Caco-2 (cell line): Measurements from ENCODE around the gene PSG7. TPM values are rescaled to one million over a fixed set of nuclear protein-coding genes. Genes with fewer than 3 reads are reported as not detected.
A peak's percentile ranks its signal among the peaks of the same experiment; 100 is the strongest.
"Not testable (repeated sequence)": the region's sequence is repeated elsewhere in the genome, so short reads cannot be mapped to it uniquely, and the experiment has no call there.

Experiments
- BruUV-seq: library from RNA; stranded (reverse); fragments of 400-500 nt; replicated peaks from 2 replicates; lab custom pipeline; 2021; lab: Mats Ljungman, UMichigan
- CTCF ChIA-PET: fragments of 300-600 bp; sonication (Branson Sonifier 250); formaldehyde crosslinking; loops from one replicate; lab custom pipeline; 2022; ENCODE audit warnings: antibody characterized with exemption; lab: Charles Lee
- POLR2A ChIA-PET: fragments of 300-600 bp; sonication (Branson Sonifier 250); formaldehyde crosslinking; loops from one replicate; lab custom pipeline; 2022; ENCODE audit warnings: antibody characterized with exemption; lab: Charles Lee
- DNase-seq, 2 experiments: peaks; one replicate each; pipeline versions ENCODE4 v3.0.0 to v3.0.0-alpha.2; 2020 to 2022
- H3K27me3 ChIP-seq: replicated peaks from 2 replicates; pipeline ENCODE4 v1.6.0; 2011; ENCODE audit warnings: low read length; ENCODE audit not compliant: control insufficient read depth, insufficient read depth
- H3K36me3 ChIP-seq: 2 replicates; pipeline ENCODE4 v1.5.1; 2011; ENCODE audit warnings: low read length; ENCODE audit not compliant: control insufficient read depth, insufficient read depth
- H3K4me1 ChIP-seq: fragments of 250-450 bp; sonication (Bioruptor Pico); 2 replicates; pipeline ENCODE4 v1.5.1; 2020; ENCODE audit warnings: mild to moderate bottlenecking
- H3K4me3 ChIP-seq: 2 replicates; pipeline ENCODE4 v1.5.1; 2011; ENCODE audit warnings: low read depth, mild to moderate bottlenecking, control low read depth, low read length
- H3K9me3 ChIP-seq: fragments of 250-450 bp; sonication (Bioruptor Pico); 2 replicates; pipeline ENCODE4 v1.5.1; 2020; ENCODE audit warnings: mild to moderate bottlenecking, moderate library complexity
- H3K27ac Mint-ChIP-seq: one replicate; pipeline ENCODE4 v1.8.0; 2022; ENCODE audit warnings: mixed read lengths; ENCODE audit not compliant: unreplicated experiment
- H3K27me3 Mint-ChIP-seq: one replicate; pipeline ENCODE4 v1.8.0; 2022; ENCODE audit warnings: mixed read lengths; ENCODE audit not compliant: insufficient read depth, unreplicated experiment
- H3K36me3 Mint-ChIP-seq: one replicate; pipeline ENCODE4 v1.8.0; 2022; ENCODE audit warnings: mild to moderate bottlenecking, mixed read lengths; ENCODE audit not compliant: insufficient read depth, unreplicated experiment
- H3K4me1 Mint-ChIP-seq: one replicate; pipeline ENCODE4 v1.8.0; 2022; ENCODE audit warnings: low read depth, mixed read lengths; ENCODE audit not compliant: unreplicated experiment
- H3K4me3 Mint-ChIP-seq: one replicate; pipeline ENCODE4 v1.8.0; 2022; ENCODE audit warnings: mild to moderate bottlenecking, moderate library complexity, mixed read lengths; ENCODE audit not compliant: unreplicated experiment
- H3K9me3 Mint-ChIP-seq: one replicate; pipeline ENCODE4 v1.8.0; 2022; ENCODE audit warnings: mixed read lengths; ENCODE audit not compliant: unreplicated experiment
- CTCF ChIP-seq, 2 experiments: fragments of 200-600 bp in 1 of 2; IDR thresholded peaks; 1 replicate in 1 of 2; 2 replicates in 1 of 2; pipeline versions ENCODE4 v1.5.1 to v1.8.0; 2011 to 2022; ENCODE audit warnings: antibody characterized with exemption in 1 of 2, control low read depth in 1 of 2, inconsistent platforms in 1 of 2, low read depth in 1 of 2, low read length in 1 of 2, mild to moderate bottlenecking in 1 of 2, moderate library complexity in 1 of 2; ENCODE audit not compliant: insufficient read depth in 1 of 2, severe bottlenecking in 1 of 2, unreplicated experiment in 1 of 2
- intact Hi-C: fragments of 100-400 bp; cut with micrococcal nuclease; formaldehyde crosslinking; loops from one replicate; pipeline ENCODE4 v1.10.0; 2022; ENCODE audit not compliant: unreplicated experiment
- total RNA-seq: library from RNA; stranded (reverse); gene quantifications from 2 replicates; pipeline ENCODE4 v1.2.3, GENCODE V29; 2022

The PSG7 gene
- total RNA-seq, 1 experiment from 2014 or later, result not detected

DNA sequence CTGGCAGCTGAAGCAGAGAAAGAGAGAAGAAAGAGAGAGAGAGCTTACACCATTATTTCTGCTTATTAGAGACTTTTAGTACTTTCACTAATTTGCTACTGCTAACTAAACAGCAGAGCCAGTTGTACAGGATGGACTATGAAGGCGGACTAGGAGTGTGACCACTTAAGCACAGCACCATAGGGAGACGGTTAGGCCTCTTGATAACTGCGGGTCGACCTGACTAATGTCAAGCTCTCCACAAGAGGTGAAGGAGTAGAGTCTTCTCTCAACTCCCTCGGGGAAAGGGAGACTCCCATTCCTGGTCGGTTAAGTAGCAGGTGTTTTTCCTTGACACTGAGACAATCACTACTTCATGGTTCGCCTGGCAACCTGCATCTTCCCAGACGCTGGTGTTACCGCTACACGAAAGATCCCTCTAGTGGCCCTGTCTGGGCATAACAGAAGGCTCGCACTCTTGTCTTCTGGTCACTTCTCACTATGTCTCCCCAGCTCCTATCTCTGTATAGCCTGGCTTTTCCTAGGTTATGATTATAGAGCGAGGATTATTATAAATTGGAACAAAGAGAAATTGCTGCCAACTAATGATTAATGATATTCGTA lies 5.3 kb upstream of the PSG7 start:
- no peak overlapping the region for H3K4me3 Mint-ChIP-seq
- intact Hi-C loops, result no loop called here
- H3K27ac Mint-ChIP-seq, result no peak overlapping the region
- Histone ChIP-seq H3K27me3 (no peaks in the 10 kb centered on the region), H3K4me3 (no peak overlapping the region), H3K36me3 (no peaks in the 10 kb centered on the region), H3K9me3 (peaks cover 4% of the 10 kb centered on the region), H3K4me1 (no peaks in the 10 kb centered on the region)
- no peaks in the 10 kb centered on the region for H3K27me3 Mint-ChIP-seq
- peaks cover 23% of the 10 kb centered on the region for H3K9me3 Mint-ChIP-seq
- CTCF ChIA-PET, result no interaction called here
- no peaks in the 10 kb centered on the region for H3K36me3 Mint-ChIP-seq
- H3K4me1 Mint-ChIP-seq, result no peaks in the 10 kb centered on the region
- BruUV-seq, result no TSS peak
- DNase-seq, result peak in 1 of 2 experiments; percentile 25
- peak in 1 of 2 experiments; percentile 54 for TF ChIP-seq CTCF (IDR thresholded peaks at IDR 0.05; ENCODE audit: insufficient read depth in 1 of 2, low read depth in 1 of 2, low read length in 1 of 2, severe bottlenecking in 1 of 2, unreplicated experiment in 1 of 2)
- POLR2A ChIA-PET, result no interaction called here

DNA sequence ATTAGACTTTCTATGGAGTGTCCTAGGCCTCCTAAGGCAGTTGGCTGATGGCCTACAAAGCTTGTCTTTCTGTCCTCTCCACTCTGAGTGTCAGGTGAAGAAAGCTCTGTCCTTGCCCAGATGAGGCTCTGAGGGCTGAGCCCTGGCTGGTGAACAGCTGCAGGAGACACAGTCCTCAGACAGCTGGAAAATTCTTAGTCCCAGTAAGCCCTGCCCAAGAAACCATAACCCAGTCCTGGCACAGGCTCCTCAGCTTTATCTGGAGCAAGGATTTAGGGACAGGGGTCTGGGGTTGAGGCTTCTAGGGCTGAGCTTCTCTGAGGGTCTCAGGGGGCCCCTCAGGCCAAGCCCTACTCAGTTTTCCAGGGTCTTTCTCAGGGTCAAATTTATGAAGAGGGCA lies 2.3 kb downstream of the PSG7 start:
- intact Hi-C loops, H3K4me3 Mint-ChIP-seq, H3K27me3 Mint-ChIP-seq, H3K27ac Mint-ChIP-seq, BruUV-seq, CTCF ChIA-PET, H3K4me1 ChIP-seq, H3K27me3 ChIP-seq, POLR2A ChIA-PET, DNase-seq, H3K9me3 ChIP-seq, H3K36me3 Mint-ChIP-seq, H3K4me3 ChIP-seq, H3K36me3 ChIP-seq: not testable (repeated sequence)
- peaks cover 18% of the 10 kb centered on the region for H3K4me1 Mint-ChIP-seq
- H3K9me3 Mint-ChIP-seq, result peaks cover 32% of the 10 kb centered on the region

GRCh38 chr19:42934183-42934582 lies 2.8 kb downstream of the PSG7 start:
- H3K4me1 ChIP-seq, H3K27ac Mint-ChIP-seq, H3K4me3 ChIP-seq, H3K9me3 ChIP-seq, H3K36me3 ChIP-seq, POLR2A ChIA-PET, CTCF ChIA-PET, intact Hi-C loops, BruUV-seq, H3K36me3 Mint-ChIP-seq, H3K27me3 Mint-ChIP-seq, DNase-seq, H3K4me3 Mint-ChIP-seq, H3K27me3 ChIP-seq: not testable (repeated sequence)
- H3K4me1 Mint-ChIP-seq, result peaks cover 18% of the 10 kb centered on the region
- peaks cover 32% of the 10 kb centered on the region for H3K9me3 Mint-ChIP-seq

DNA sequence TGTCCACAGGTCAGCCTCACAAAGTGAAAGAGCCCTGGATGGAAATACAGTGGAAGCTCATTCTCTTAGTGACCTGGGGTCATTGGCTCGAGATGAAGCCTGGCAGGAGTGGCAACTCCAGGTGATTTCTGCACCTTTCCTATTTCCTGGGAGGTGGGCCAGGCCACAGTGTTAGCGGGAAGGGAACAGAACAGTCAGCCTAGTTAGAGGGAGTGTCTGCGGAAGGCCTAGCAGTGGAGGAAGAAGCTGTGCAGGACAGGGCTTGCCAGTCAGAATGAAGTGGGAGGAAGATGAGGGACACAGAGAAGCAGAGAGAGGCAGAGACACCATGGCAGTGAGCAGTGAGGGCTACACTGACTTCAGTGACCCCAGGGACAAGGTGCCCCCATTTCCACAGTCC lies 3.6 kb downstream of the PSG7 start:
- H3K9me3 ChIP-seq, H3K27me3 ChIP-seq, BruUV-seq, H3K36me3 Mint-ChIP-seq, H3K4me3 Mint-ChIP-seq, H3K4me3 ChIP-seq, H3K4me1 ChIP-seq, H3K27me3 Mint-ChIP-seq, H3K36me3 ChIP-seq, CTCF ChIA-PET, POLR2A ChIA-PET, DNase-seq, intact Hi-C loops: not testable (repeated sequence)
- H3K4me1 Mint-ChIP-seq, result peaks cover 18% of the 10 kb centered on the region
- peak overlapping the region; percentile 6 for H3K27ac Mint-ChIP-seq
- H3K9me3 Mint-ChIP-seq, result peaks cover 29% of the 10 kb centered on the region

GRCh38 chr19:42932485-42933101 lies 4.4 kb downstream of the PSG7 start:
- H3K4me3 ChIP-seq, H3K27me3 Mint-ChIP-seq, H3K36me3 Mint-ChIP-seq, H3K4me1 ChIP-seq, POLR2A ChIA-PET, CTCF ChIA-PET, H3K4me3 Mint-ChIP-seq, H3K27me3 ChIP-seq, H3K9me3 ChIP-seq, BruUV-seq, intact Hi-C loops, H3K36me3 ChIP-seq: not testable (repeated sequence)
- Mint-ChIP-seq H3K4me1 (peaks cover 18% of the 10 kb centered on the region), H3K9me3 (peaks cover 26% of the 10 kb centered on the region), H3K27ac (peak overlapping the region; percentile 6)
- DNase-seq, result peak; percentile 19 to 58

GRCh38 chr19:42930214-42930613 lies 6.8 kb downstream of the PSG7 start:
- POLR2A ChIA-PET, H3K4me1 ChIP-seq, H3K27me3 ChIP-seq, H3K9me3 ChIP-seq, H3K4me3 Mint-ChIP-seq, BruUV-seq, H3K27me3 Mint-ChIP-seq, H3K36me3 Mint-ChIP-seq, H3K4me3 ChIP-seq, H3K27ac Mint-ChIP-seq, intact Hi-C loops, CTCF ChIA-PET, H3K36me3 ChIP-seq: not testable (repeated sequence)
- DNase-seq, result peak in 1 of 2 experiments; percentile 10
- H3K9me3 Mint-ChIP-seq, result peaks cover 26% of the 10 kb centered on the region
- H3K4me1 Mint-ChIP-seq, result peaks cover 18% of the 10 kb centered on the region
